ENCODE results near the gene EFNB1. TPM values are rescaled to one million over a fixed set of nuclear protein-coding genes. Genes with fewer than 3 reads are reported as not detected.

EFNB1 gene
- polyA plus RNA-seq, 1 donor (not counting 4 experiments of a cell fraction or from before 2014, with no cell fraction given): 90.3 TPM

- Histone ChIP-seq H3K36me3 (ENCODE audit: control insufficient read depth in 2 of 2, extremely low read depth in 1 of 2, insufficient read depth in 2 of 2, low read length in 2 of 2) (no peaks in the 10 kb centered on the region), H3K27me3 (ENCODE audit: control insufficient read depth, extremely low read depth, insufficient read depth, low read length) (no peaks in the 10 kb centered on the region), H2AFZ (ENCODE audit: control insufficient read depth, low read length) (no peak overlapping the region), H3K4me3 (ENCODE audit: control insufficient read depth in 2 of 3, extremely low read depth in 1 of 3, insufficient read depth in 2 of 3, low read depth in 1 of 3, low read length in 3 of 3) (no peak overlapping the region), H3K4me2 (ENCODE audit: control insufficient read depth, extremely low read depth, insufficient read depth, low read depth, low read length) (no peak overlapping the region), H3K9me3 (ENCODE audit: control insufficient read depth, low read depth, low read length) (no peaks in the 10 kb centered on the region), H3K9me1 (ENCODE audit: control insufficient read depth, extremely low read depth, insufficient read depth, low read length) (no peaks in the 10 kb centered on the region), H4K20me1 (ENCODE audit: control insufficient read depth, extremely low read depth, insufficient read depth, low read length) (no peaks in the 10 kb centered on the region), H3K4me1 (ENCODE audit: control insufficient read depth, extremely low read depth, insufficient read depth, low read length) (no peaks in the 10 kb centered on the region), H3K27ac (ENCODE audit: control insufficient read depth, insufficient read depth, low read length) (no peak overlapping the region), H3K79me2 (ENCODE audit: control insufficient read depth, insufficient read depth, low read length) (no peaks in the 10 kb centered on the region), H3K9ac (ENCODE audit: control insufficient read depth, extremely low read depth, insufficient read depth, low read length) (no peak overlapping the region)
- FAIRE-seq (no peak), DNase-seq (ENCODE audit: low read depth, low spot score) (no peak)
- dilution Hi-C loops (cut with MboI; ENCODE audit: extremely low pct_ligation_motif_present, low sequenced_read_pairs): no loop called here
- peak; percentile 14 to 52 (median 30) for TF ChIP-seq CTCF (optimal IDR thresholded peaks at IDR 0.05 in 1 of 3, IDR thresholded peaks at IDR 0.05 in 1 of 3, conservative IDR thresholded peaks at IDR 0.05 in 1 of 3; ENCODE audit: extremely low read depth in 1 of 3, insufficient read depth in 2 of 3, low read length in 3 of 3)
- TF ChIP-seq EZH2 (IDR thresholded peaks at IDR 0.05; ENCODE audit: low read length): no peak
Observed at GRCh38 chrX:68807818-68808217, 21.0 kb upstream of the EFNB1 start.

DNA sequence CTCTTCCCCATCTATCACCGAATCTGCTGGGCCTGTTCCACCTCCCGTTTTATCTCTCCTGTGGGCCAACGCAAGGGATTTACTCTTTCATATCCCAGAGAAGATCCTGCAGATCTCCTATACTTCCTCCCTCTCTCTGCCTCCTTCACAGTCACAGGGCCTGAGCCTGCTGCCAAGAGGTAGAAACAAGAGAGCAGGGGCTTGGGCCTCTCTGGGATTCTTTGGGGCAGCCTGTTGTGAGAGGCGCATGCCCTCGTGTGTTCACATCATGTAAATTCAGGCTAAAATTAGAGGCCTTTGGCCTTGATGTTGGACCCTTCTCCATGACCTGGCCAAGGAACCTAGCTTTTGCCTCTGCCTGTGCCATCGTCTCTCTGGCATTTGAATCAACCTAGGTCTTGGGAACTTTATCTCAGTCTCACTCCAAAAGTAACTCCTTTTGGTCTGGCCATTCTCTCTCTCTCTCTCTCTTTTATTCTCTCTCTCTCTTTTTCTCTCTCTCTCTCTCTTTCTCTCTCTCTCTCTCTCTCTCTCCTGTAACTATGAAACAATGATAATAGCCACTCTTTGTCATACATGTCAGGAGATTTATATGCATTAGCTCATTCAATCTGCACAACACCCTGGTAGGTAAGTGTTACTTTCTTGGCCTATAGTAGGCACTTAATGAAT is 20.0 kb upstream of the EFNB1 start:
- H3K27ac ChIP-seq (ENCODE audit: control insufficient read depth, insufficient read depth, low read length): no peak overlapping the region
- DNase-seq (ENCODE audit: low read depth, low spot score): no peak
- no peaks in the 10 kb centered on the region for H3K27me3 ChIP-seq (ENCODE audit: control insufficient read depth, extremely low read depth, insufficient read depth, low read length)
- H3K9ac ChIP-seq (ENCODE audit: control insufficient read depth, extremely low read depth, insufficient read depth, low read length): no peak overlapping the region
- H3K9me1 ChIP-seq (ENCODE audit: control insufficient read depth, extremely low read depth, insufficient read depth, low read length): no peaks in the 10 kb centered on the region
- TF ChIP-seq EZH2 (IDR thresholded peaks at IDR 0.05; ENCODE audit: low read length) (no peak), CTCF (optimal IDR thresholded peaks at IDR 0.05 in 1 of 3, IDR thresholded peaks at IDR 0.05 in 1 of 3, conservative IDR thresholded peaks at IDR 0.05 in 1 of 3; ENCODE audit: extremely low read depth in 1 of 3, insufficient read depth in 2 of 3, low read length in 3 of 3) (peak; percentile 3 to 11 (median 6))
- no peak overlapping the region for H3K4me2 ChIP-seq (ENCODE audit: control insufficient read depth, extremely low read depth, insufficient read depth, low read depth, low read length)
- dilution Hi-C loops (cut with MboI; ENCODE audit: extremely low pct_ligation_motif_present, low sequenced_read_pairs): no loop called here
- no peak for FAIRE-seq
- no peaks in the 10 kb centered on the region for H3K4me1 ChIP-seq (ENCODE audit: control insufficient read depth, extremely low read depth, insufficient read depth, low read length)
- no peaks in the 10 kb centered on the region for H3K9me3 ChIP-seq (ENCODE audit: control insufficient read depth, low read depth, low read length)
- H2AFZ ChIP-seq (ENCODE audit: control insufficient read depth, low read length): no peak overlapping the region
- no peaks in the 10 kb centered on the region for H3K36me3 ChIP-seq (ENCODE audit: control insufficient read depth in 2 of 2, extremely low read depth in 1 of 2, insufficient read depth in 2 of 2, low read length in 2 of 2)
- H3K79me2 ChIP-seq (ENCODE audit: control insufficient read depth, insufficient read depth, low read length): no peaks in the 10 kb centered on the region
- no peaks in the 10 kb centered on the region for H4K20me1 ChIP-seq (ENCODE audit: control insufficient read depth, extremely low read depth, insufficient read depth, low read length)
- no peak overlapping the region for H3K4me3 ChIP-seq (ENCODE audit: control insufficient read depth in 2 of 3, extremely low read depth in 1 of 3, insufficient read depth in 2 of 3, low read depth in 1 of 3, low read length in 3 of 3)
